GM21619 (cell line): ENCODE results near the gene CBX7.

Experiments
- ATAC-seq: cut with Tn5 transposase; IDR thresholded peaks from one replicate; pipeline ENCODE4 v1.9.1; 2021; ENCODE audit not compliant: unreplicated experiment

Gene CBX7

DNA sequence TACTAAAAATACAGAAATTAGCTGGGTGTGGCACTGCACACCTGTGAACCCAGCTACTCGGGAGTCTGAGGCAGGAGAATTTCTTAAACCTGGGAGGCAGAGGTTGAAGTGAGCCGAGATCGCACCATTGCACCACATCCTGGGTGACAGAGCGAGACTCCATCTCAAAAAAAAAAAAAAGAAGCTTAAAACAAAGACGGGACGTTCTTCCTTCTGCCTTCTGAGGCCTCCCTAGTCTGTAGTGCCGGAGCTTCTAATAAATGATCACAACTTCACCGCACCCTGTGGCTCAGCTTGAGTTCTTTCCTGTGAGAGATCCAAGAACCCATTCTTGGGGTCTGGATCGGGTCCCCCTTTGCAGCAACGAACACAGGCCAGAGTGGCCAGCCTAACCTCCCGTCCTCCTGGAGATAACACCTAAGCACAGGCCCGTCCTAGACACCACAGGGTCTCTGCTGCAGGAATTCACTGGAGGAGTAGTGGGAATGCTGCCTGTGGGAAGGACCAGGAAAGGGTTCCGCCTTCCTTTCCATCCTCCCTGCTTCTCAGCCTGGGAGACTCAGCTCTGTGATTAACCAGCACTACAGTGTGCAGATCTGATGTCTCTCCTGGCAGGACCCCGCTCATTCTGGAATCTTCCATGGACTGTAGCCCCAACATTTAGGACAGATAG is 57.6 kb downstream of the CBX7 start:
- no peak for ATAC-seq

GRCh38 chr22:39092111-39092862 is 60.2 kb downstream of the CBX7 start:
- ATAC-seq = no peak

DNA sequence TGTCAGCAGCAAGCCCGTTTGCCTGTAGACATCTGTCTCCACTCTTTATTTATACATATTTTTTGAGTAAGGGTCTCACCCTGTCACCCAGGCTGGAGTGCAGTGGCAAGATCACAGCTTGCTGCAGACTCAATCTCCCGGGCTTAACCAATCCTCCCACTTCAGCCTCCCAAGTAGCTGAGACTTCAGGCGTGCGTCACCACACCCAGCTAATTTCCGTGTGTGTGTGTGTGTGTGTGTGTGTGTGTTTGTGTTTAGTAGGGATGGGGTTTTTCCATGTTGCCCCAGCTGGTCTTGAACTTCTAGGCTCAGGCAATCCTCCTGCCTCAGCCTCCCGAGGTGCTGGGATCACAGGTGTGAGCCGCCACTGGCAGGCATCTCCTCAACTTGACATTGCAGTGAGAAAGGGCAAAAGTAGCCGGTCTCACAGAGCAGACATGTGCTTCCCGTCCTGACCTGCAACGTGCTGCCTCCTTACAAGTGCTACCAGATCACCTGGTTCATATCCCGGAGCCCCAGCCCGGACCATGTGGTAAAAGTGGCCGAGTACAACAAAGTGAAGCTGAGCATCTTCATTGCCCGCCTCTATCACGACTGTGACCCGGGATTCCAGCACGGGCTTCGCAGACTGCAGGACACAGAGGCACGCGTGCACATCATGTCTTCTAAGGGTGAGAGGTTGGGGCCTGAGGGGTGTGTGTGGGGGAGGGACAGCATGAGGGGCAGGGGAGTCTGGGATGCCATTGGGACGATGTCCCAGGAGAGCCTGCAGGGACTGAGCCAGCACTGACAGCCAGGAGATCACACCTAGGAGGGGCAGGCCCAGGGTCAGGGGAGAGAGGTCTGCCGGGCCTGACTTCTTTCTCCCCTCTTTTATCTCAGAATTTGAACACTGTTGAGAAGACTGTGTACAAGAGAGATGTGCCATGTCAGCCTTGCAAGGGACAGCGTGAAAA is 61.1 kb downstream of the CBX7 start:
- ATAC-seq = no peak

GRCh38 chr22:39090426-39091064 is 61.9 kb downstream of the CBX7 start:
- ATAC-seq = no peak

GRCh38 chr22:39089928-39090327 is 62.6 kb downstream of the CBX7 start:
- ATAC-seq = no peak

GRCh38 chr22:39088685-39089032 is 63.8 kb downstream of the CBX7 start:
- no peak for ATAC-seq

GRCh38 chr22:39087881-39088684 is 64.4 kb downstream of the CBX7 start:
- ATAC-seq = no peak

- no peak for ATAC-seq
Observed at GRCh38 chr22:39087098-39087497, 65.4 kb downstream of the CBX7 start.

DNA sequence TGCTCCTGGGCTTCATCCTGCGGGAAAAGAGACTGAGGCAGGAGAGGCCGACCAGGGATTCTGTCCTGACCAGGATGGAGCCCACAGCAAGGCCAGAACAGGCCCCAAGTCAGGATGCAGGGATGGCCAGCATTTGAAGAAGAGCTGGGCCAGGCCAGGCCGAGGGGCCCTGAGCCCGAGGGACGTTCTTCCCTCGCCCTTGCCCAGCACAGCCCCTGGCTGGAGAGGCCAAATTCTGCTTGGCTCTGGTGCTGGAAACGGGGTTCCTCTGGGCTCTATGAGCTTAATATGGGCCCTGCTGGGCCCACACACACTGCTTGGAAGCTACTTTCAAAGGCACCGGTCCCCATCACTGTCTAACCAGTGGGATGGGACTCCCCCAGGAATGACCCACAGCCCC is 67.8 kb downstream of the CBX7 start:
- ATAC-seq = no peak

DNA sequence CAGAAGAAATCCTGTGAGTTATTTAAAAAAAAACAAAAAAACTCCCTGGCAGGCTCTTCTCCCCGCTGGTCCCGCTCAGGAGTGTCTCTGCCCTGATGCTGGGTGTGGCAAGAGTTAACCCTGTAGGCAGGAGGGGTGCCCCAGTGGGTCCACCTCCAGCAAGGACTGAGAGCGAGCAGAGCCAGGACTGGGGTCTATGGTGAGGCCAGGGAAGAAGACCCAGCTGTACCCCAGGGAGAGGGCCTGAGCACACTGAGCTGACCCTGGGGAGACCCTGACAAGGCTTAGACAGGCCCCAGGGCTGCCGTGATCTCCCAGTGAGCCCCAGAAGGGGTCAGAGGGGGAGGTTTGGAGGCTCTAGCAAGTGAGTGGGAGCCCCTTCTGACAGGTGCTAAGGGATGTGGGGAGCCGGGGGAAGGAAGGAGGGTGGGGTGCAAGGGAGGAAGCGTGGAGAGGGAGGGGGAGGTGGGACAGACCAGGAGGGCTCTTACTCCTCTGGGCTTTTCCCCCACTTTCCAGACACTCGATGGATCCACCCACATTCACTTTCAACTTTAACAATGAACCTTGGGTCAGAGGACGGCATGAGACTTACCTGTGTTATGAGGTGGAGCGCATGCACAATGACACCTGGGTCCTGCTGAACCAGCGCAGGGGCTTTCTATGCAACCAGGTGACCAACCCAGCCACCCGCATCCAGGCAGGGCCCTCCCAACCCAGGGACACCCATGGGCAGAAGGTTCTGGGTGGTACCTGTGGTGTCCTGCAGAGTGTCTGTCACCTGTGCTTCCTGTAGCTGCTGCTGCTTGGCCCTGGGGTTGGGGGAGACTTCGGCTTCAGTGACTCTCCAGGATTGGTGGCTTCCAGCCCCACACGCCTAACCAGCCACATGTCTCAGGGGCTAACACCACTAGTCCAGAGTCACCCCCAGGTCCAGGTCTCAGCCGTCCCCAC is 69.0 kb downstream of the CBX7 start:
- ATAC-seq = no peak

GRCh38 chr22:39081598-39081997 is 70.9 kb downstream of the CBX7 start:
- no peak for ATAC-seq

GRCh38 chr22:39081016-39081415 is 71.5 kb downstream of the CBX7 start:
- ATAC-seq = no peak
